SK-N-SH (cell line): ENCODE measurements around the gene PDE4B. TPM values are rescaled to one million over a fixed set of nuclear protein-coding genes. Genes with fewer than 3 reads are reported as not detected.

ENCODE experiments used
- CTCF ChIA-PET: fragments of 300-600, 350-600 bp; formaldehyde crosslinking; extraction: SDS; loops from one replicate; lab custom pipeline; 2021; lab: Yijun Ruan, JAX
- POLR2A ChIA-PET: fragments of 350-600 bp; sonication (Branson Sonifier 250); formaldehyde crosslinking; extraction: SDS; loops from one replicate; lab custom pipeline; 2020; ENCODE audit warnings: antibody characterized with exemption, inconsistent platforms; lab: Yijun Ruan, JAX
- DNase-seq: peaks from one replicate; pipeline ENCODE4 v3.0.0; 2012
- H2AFZ ChIP-seq: fragments of 200-600 bp; sonication (generic); 2 replicates; pipeline ENCODE4 v1.8.1; 2016; ENCODE audit warnings: antibody characterized with exemption, mild to moderate bottlenecking, low read depth
- H3F3A ChIP-seq: fragments of 200-600 bp; sonication (generic); replicated peaks from 2 replicates; pipeline ENCODE3; 2016; ENCODE audit warnings: antibody characterized with exemption, mild to moderate bottlenecking; ENCODE audit not compliant: insufficient read depth
- H3K27ac ChIP-seq, 2 experiments: fragments of 200-500 bp in 1 of 2; fragments of 200-600 bp in 1 of 2; sonication (Bioruptor generic) in 1 of 2; sonication (generic), shearing (Covaris generic) in 1 of 2; 2 replicates each; pipeline versions ENCODE4 v1.5.1 to v1.6.1; 2014 to 2016; ENCODE audit warnings: low read depth in 2 of 2, inconsistent platforms in 1 of 2, low read length in 1 of 2, mild to moderate bottlenecking in 1 of 2, mixed read lengths in 1 of 2
- H3K27me3 ChIP-seq: fragments of 200-600 bp; sonication (generic), shearing (Covaris generic); 2 replicates; pipeline ENCODE4 v1.6.1; 2016; ENCODE audit warnings: mixed run types; ENCODE audit not compliant: insufficient read depth
- H3K36me3 ChIP-seq, 2 experiments: fragments of 200-500 bp in 1 of 2; fragments of 200-600 bp in 1 of 2; sonication (Bioruptor generic) in 1 of 2; sonication (generic) in 1 of 2; replicated peaks in 1 of 2; 2 replicates each; pipeline versions ENCODE3 to v1.5.1; 2014 to 2016; ENCODE audit warnings: low read length in 1 of 2, mild to moderate bottlenecking in 1 of 2; ENCODE audit not compliant: insufficient read depth in 2 of 2, control insufficient read depth in 1 of 2
- H3K4me1 ChIP-seq, 2 experiments: fragments of 200-500 bp in 1 of 2; fragments of 200-600 bp in 1 of 2; sonication (Bioruptor generic) in 1 of 2; sonication (generic), shearing (Covaris generic) in 1 of 2; 2 replicates each; pipeline versions ENCODE4 v1.5.1 to v1.6.1; 2014 to 2016; ENCODE audit warnings: low read depth in 1 of 2, low read length in 1 of 2, mixed run types in 1 of 2; ENCODE audit not compliant: insufficient read depth in 2 of 2, control insufficient read depth in 1 of 2
- H3K4me2 ChIP-seq: fragments of 200-600 bp; sonication (generic), shearing (Covaris generic); 2 replicates; pipeline ENCODE4 v1.6.1; 2017; ENCODE audit warnings: mixed run types
- H3K4me3 ChIP-seq, 2 experiments: fragments of 200-500 bp in 1 of 2; fragments of 200-600 bp in 1 of 2; sonication (Bioruptor generic) in 1 of 2; sonication (generic), shearing (Covaris generic) in 1 of 2; 2 replicates each; pipeline versions ENCODE4 v1.5.1 to v1.8.1; 2014 to 2016; ENCODE audit warnings: low read depth in 2 of 2, inconsistent platforms in 1 of 2, low read length in 1 of 2, mild to moderate bottlenecking in 1 of 2, mixed read lengths in 1 of 2, moderate library complexity in 1 of 2
- H3K79me2 ChIP-seq: fragments of 200-600 bp; sonication (generic); 2 replicates; pipeline ENCODE4 v1.8.1; 2017; ENCODE audit warnings: mild to moderate bottlenecking; ENCODE audit not compliant: insufficient read depth
- H3K9ac ChIP-seq: fragments of 200-600 bp; sonication (generic); 2 replicates; pipeline ENCODE4 v1.6.1; 2017; ENCODE audit warnings: mixed run types
- H3K9me2 ChIP-seq: fragments of 200-600 bp; sonication (generic); 2 replicates; pipeline ENCODE4 v1.6.1; 2017; ENCODE audit warnings: mixed run types
- H3K9me3 ChIP-seq: fragments of 200-600 bp; sonication (generic); 2 replicates; pipeline ENCODE4 v1.6.1; 2017; ENCODE audit warnings: mixed run types, mild to moderate bottlenecking, moderate library complexity
- H4K20me1 ChIP-seq: fragments of 200-600 bp; sonication (generic); 2 replicates; pipeline ENCODE4 v1.6.1; 2017; ENCODE audit warnings: mild to moderate bottlenecking, mixed run types; ENCODE audit not compliant: insufficient read depth
- CHD2 ChIP-seq: fragments of 150-350 bp; IDR thresholded peaks from 2 replicates; pipeline ENCODE4 v1.6.1; 2018; ENCODE audit warnings: low read length; ENCODE audit not compliant: partially characterized antibody
- EP300 ChIP-seq, 2 experiments: IDR thresholded peaks; 2 replicates each; pipeline versions ENCODE4 v1.4.0 to v1.6.1; 2012; ENCODE audit warnings: borderline replicate concordance in 1 of 2, low read depth in 1 of 2, low read length in 1 of 2
- EZH2phosphoT487 ChIP-seq: fragments of 200-600 bp; sonication (generic); IDR thresholded peaks from 2 replicates; pipeline ENCODE4 v1.6.1; 2017; ENCODE audit warnings: low read depth, mixed run types, mild to moderate bottlenecking, antibody characterized with exemption, moderate library complexity, borderline replicate concordance
- FOSL2 ChIP-seq: IDR thresholded peaks from 2 replicates; pipeline ENCODE4 v1.4.0; 2012; ENCODE audit warnings: low read depth, mild to moderate bottlenecking, moderate library complexity, borderline replicate concordance
- GABPA ChIP-seq: IDR thresholded peaks from 2 replicates; pipeline ENCODE4 v1.4.0; 2012; ENCODE audit warnings: low read depth, mild to moderate bottlenecking
- GATA2 ChIP-seq: sonication (generic); formaldehyde crosslinking; IDR thresholded peaks from 2 replicates; pipeline ENCODE4 v1.5.0; 2020; ENCODE audit warnings: mild to moderate bottlenecking, missing genetic modification reagents
- IRF3 ChIP-seq: fragments of 150-350 bp; IDR thresholded peaks from 2 replicates; pipeline ENCODE4 v1.6.1; 2016; ENCODE audit warnings: mild to moderate bottlenecking, low read depth, low read length
- JUND ChIP-seq: IDR thresholded peaks from 2 replicates; pipeline ENCODE4 v1.4.0; 2012
- MEF2A ChIP-seq: IDR thresholded peaks from 2 replicates; pipeline ENCODE4 v1.4.0; 2012; ENCODE audit warnings: low read depth, borderline replicate concordance
- MXI1 ChIP-seq: IDR thresholded peaks from 2 replicates; pipeline ENCODE4 v1.6.1; 2012; ENCODE audit warnings: mild to moderate bottlenecking, low read depth, low read length, improper control_type of control experiment
- NFIC ChIP-seq: IDR thresholded peaks from 2 replicates; pipeline ENCODE4 v1.4.0; 2012; ENCODE audit warnings: borderline replicate concordance
- NRF1 ChIP-seq: IDR thresholded peaks from 2 replicates; pipeline ENCODE4 v1.6.1; 2012; ENCODE audit warnings: low read depth, mild to moderate bottlenecking, low read length
- PBX3 ChIP-seq: IDR thresholded peaks from 2 replicates; pipeline ENCODE4; 2012
- POLR2AphosphoS5 ChIP-seq: IDR thresholded peaks from 2 replicates; pipeline ENCODE4 v1.6.1; 2012; ENCODE audit warnings: low read depth, low read length
- RAD21 ChIP-seq: IDR thresholded peaks from 2 replicates; pipeline ENCODE4 v1.6.1; 2012; ENCODE audit warnings: mild to moderate bottlenecking, low read length
- RCOR1 ChIP-seq: fragments of 150-350 bp; IDR thresholded peaks from 2 replicates; pipeline ENCODE4 v1.6.1; 2017; ENCODE audit warnings: antibody characterized with exemption, low read length
- RFX5 ChIP-seq: IDR thresholded peaks from 2 replicates; pipeline ENCODE4 v1.6.1; 2012; ENCODE audit warnings: mild to moderate bottlenecking, improper control_type of control experiment, low read length
- TEAD4 ChIP-seq: IDR thresholded peaks from 2 replicates; pipeline ENCODE4 v1.4.0; 2012; ENCODE audit warnings: mild to moderate bottlenecking, borderline replicate concordance; ENCODE audit not compliant: insufficient read depth
- YY1 ChIP-seq: IDR thresholded peaks from 2 replicates; pipeline ENCODE4 v1.4.0; 2012; ENCODE audit warnings: low read depth, mild to moderate bottlenecking
- WGBS: methylation state at CpG from one replicate; pipeline ENCODE4 v1.1.6; 2017; ENCODE audit warnings: low lambda C conversion rate; 5-methylcytosine and 5-hydroxymethylcytosine counted together
- polyA plus RNA-seq, 3 experiments: library from polyadenylated mRNA; depleted of rRNA; stranded (reverse); fragments of >200 nt; gene quantifications; 2 replicates each; pipeline ENCODE4 v1.2.3, GENCODE V29; 2012
- TF ChIP-seq, protein P1 (sequence below): fragments of 150-350 bp; IDR thresholded peaks from 2 replicates; pipeline ENCODE4 v1.6.1; 2017; ENCODE audit warnings: antibody characterized with exemption, low read length, low read depth, borderline replicate concordance
- TF ChIP-seq, protein P2 (sequence below): fragments of 200-600 bp; sonication (generic); IDR thresholded peaks from 2 replicates; pipeline ENCODE4 v1.6.1; 2017; ENCODE audit warnings: antibody characterized with exemption, mild to moderate bottlenecking, moderate library complexity

The PDE4B gene
- polyA plus RNA-seq, 1 of the 3 experiments (the other 2 are of a cell fraction), result 1.9 TPM

DNA sequence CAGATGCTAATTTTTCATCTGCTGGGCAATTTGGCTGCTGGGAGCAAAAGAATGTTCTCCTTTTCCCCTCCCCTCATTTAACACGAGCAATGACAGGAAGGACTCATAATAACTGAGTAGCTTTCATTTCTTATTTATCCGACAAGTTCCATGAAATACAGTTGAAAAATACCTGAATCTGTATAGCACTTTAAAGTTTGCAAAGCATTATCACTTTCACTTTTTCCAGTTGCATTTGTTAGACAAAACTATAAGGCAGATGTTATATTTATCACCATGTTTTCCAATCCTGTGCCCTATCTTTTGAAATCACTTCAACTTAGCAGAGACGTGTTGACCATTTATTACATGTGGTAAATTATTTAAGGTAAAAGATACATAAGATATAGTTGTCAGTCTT is 390.7 kb downstream of the PDE4B start:
- POLR2A ChIA-PET, result interaction anchor here (1.9 kb wide), 1 partner anchor 307 kb away, joined by 4 read pairs; no protein-coding TSS in a partner anchor
- Histone ChIP-seq H2AFZ (no peak overlapping the region), H4K20me1 (no peaks in the 10 kb centered on the region), H3F3A (peaks cover 8% of the 10 kb centered on the region), H3K4me2 (peak overlapping the region; percentile 46; the same call in 1 of the 2 replicates), H3K4me3 (no peak overlapping the region), H3K79me2 (no peaks in the 10 kb centered on the region), H3K9ac (peak overlapping the region; percentile 26; the same call in 1 of the 2 replicates), H3K4me1 (peaks cover 14 to 18% of the 10 kb centered on the region in 2 experiments; a peak in 3 of 4 replicates), H3K27ac (peak overlapping the region; percentile 83 to 97), H3K9me3 (no peaks in the 10 kb centered on the region), H3K9me2 (no peaks in the 10 kb centered on the region), H3K27me3 (no peaks in the 10 kb centered on the region), H3K36me3 (no peaks in the 10 kb centered on the region)
- 42% methylated on average over 3 of the region's 3 CpGs for WGBS
- DNase-seq, result no peak
- TF ChIP-seq NFIC, result no peak
- no peak for TF ChIP-seq EZH2phosphoT487
- TF ChIP-seq RFX5, result no peak
- no peak for TF ChIP-seq JUND
- no peak for TF ChIP-seq IRF3
- TF ChIP-seq RAD21, result no peak
- no peak for TF ChIP-seq MXI1
- no peak for TF ChIP-seq GABPA
- TF ChIP-seq CHD2, result no peak
- CTCF ChIA-PET, result interaction anchor here (1.2 to 5.6 kb wide), 5 partner anchors 49 to 320 kb away, joined by 3 to 47 read pairs (median 4); no protein-coding TSS in a partner anchor

DNA sequence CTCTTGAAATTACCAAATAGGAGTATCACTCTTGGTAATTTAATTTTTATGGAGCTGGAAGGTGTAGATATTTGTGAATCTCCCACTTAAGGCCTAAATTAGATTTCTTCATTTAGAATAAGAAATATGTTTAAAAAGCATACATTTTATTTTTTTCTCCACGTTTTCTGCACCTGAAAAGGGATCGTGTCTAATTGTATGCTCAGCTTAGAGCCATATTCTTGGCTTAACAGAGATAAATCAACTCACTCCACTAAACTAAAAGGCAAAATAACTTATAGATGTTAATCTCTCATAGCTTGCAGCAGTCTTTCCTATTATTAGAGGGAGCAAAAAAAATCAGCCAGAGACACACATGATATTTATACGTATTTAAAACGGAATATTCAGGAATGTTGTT is 404.4 kb downstream of the PDE4B start:
- no peak overlapping the region for H3K4me3 ChIP-seq
- no peaks in the 10 kb centered on the region for H3K9me3 ChIP-seq
- no peak overlapping the region; the same call in 1 of the 2 replicates for H2AFZ ChIP-seq
- H3K27ac ChIP-seq, result peak overlapping the region; percentile 27 to 87; a peak in 3 of 4 replicates
- no peaks in the 10 kb centered on the region for H3K79me2 ChIP-seq
- H3K4me2 ChIP-seq, result no peak overlapping the region
- CTCF ChIA-PET, result interaction anchor here (1.0 to 3.9 kb wide), 3 partner anchors 45 to 252 kb away, joined by 3 to 28 read pairs (median 3); no protein-coding TSS in a partner anchor
- POLR2A ChIA-PET, result no interaction called here
- peaks cover 0 to 15% of the 10 kb centered on the region in 2 experiments; a peak in 2 of 4 replicates for H3K4me1 ChIP-seq
- H4K20me1 ChIP-seq, result no peaks in the 10 kb centered on the region
- H3K9ac ChIP-seq, result no peak overlapping the region
- no peaks in the 10 kb centered on the region for H3K9me2 ChIP-seq
- H3K36me3 ChIP-seq, result no peaks in the 10 kb centered on the region
- no peak for DNase-seq
- TF ChIP-seq PBX3, result no peak
- no peak for TF ChIP-seq YY1
- no peak for TF ChIP-seq FOSL2
- TF ChIP-seq, protein P1, sequence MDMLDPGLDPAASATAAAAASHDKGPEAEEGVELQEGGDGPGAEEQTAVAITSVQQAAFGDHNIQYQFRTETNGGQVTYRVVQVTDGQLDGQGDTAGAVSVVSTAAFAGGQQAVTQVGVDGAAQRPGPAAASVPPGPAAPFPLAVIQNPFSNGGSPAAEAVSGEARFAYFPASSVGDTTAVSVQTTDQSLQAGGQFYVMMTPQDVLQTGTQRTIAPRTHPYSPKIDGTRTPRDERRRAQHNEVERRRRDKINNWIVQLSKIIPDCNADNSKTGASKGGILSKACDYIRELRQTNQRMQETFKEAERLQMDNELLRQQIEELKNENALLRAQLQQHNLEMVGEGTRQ, result no peak
- 0 out of 2 replicates have a peak, but pooled peaks have one; percentile 4 for TF ChIP-seq RAD21
- no peak for TF ChIP-seq NRF1
- no peak for TF ChIP-seq POLR2AphosphoS5
- TF ChIP-seq NFIC, result no peak
- no peak for TF ChIP-seq GABPA
- TF ChIP-seq MXI1, result peak; percentile 28; the same call in 1 of the 2 replicates
- no peak for TF ChIP-seq TEAD4
- peak; percentile 21 for TF ChIP-seq CHD2
- TF ChIP-seq, protein P2, sequence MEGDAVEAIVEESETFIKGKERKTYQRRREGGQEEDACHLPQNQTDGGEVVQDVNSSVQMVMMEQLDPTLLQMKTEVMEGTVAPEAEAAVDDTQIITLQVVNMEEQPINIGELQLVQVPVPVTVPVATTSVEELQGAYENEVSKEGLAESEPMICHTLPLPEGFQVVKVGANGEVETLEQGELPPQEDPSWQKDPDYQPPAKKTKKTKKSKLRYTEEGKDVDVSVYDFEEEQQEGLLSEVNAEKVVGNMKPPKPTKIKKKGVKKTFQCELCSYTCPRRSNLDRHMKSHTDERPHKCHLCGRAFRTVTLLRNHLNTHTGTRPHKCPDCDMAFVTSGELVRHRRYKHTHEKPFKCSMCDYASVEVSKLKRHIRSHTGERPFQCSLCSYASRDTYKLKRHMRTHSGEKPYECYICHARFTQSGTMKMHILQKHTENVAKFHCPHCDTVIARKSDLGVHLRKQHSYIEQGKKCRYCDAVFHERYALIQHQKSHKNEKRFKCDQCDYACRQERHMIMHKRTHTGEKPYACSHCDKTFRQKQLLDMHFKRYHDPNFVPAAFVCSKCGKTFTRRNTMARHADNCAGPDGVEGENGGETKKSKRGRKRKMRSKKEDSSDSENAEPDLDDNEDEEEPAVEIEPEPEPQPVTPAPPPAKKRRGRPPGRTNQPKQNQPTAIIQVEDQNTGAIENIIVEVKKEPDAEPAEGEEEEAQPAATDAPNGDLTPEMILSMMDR, result no peak
- no peak for TF ChIP-seq MEF2A
- TF ChIP-seq GATA2 (CRISPR knock-in tag), result peak; percentile 71
- TF ChIP-seq RCOR1, result peak; percentile 45; the same call in 1 of the 2 replicates
- peak in 1 of 2 experiments; percentile 51; a peak in 1 of 4 replicates for TF ChIP-seq EP300 (IDR thresholded peaks at IDR 0.05; ENCODE audit: borderline replicate concordance in 1 of 2, low read depth in 1 of 2, low read length in 1 of 2)
- TF ChIP-seq JUND, result no peak
- no peaks in the 10 kb centered on the region for H3F3A ChIP-seq
- 40% methylated on average over 4 of the region's 4 CpGs for WGBS
- H3K27me3 ChIP-seq, result no peaks in the 10 kb centered on the region
